ENCODE results near the gene TYROBP.

Gene TYROBP

GRCh38 chr19:35869327-35870123 lies 38.6 kb downstream of the TYROBP start:
- peak; percentile 70 for DNase-seq

DNA sequence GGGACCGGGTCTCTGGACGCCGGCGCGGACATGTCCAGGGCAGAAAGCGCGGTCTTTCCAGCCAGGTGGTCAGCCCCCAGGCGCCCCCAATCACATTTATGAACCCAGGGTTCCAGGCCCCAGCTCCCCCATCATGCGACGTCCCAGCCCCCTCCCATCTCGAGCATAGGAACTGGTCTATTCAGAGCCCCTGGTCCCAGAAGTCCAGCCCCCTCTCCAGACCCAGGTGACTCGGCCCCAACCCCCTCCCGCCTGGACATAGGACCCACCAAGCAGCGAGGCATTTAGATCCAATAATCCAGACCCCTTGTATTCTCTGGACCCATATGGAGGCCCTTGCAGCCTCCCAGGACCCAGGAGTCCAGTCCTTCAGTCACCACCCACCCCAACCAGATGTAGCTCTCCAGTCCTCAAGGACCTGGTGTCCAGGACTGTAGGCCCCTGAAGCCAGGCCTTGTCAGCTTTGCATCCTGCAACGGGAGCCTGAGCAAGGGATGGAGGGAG lies 39.2 kb downstream of the TYROBP start:
- no peak for DNase-seq

GRCh38 chr19:35868172-35868822 lies 39.8 kb downstream of the TYROBP start, which contains the start of gene APLP1:
TSS of gene APLP1 (plus strand) at chr19:35868574. CDS start at chr19:35868637, 63 bp downstream.
- peak; percentile 56 for DNase-seq

DNA sequence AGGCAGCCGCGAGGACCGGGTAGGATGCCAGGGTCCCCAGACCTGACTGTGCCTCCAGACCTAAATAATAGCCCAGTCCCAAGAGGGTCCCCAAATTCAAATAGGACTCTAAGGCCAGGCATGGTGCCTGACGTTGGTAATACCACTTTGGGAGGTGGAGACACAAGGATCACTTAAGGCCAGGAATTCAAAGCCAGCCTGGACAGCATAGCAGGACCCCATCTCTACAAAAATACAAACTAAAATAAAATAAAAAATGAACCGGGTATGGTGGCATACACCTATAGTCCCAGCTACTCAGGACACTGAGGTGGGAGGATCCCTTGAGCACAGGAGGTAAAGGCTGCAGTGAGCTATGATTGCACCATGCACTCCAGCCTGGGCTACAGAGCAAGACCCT lies 45.1 kb downstream of the TYROBP start:
- no peak for DNase-seq

DNA sequence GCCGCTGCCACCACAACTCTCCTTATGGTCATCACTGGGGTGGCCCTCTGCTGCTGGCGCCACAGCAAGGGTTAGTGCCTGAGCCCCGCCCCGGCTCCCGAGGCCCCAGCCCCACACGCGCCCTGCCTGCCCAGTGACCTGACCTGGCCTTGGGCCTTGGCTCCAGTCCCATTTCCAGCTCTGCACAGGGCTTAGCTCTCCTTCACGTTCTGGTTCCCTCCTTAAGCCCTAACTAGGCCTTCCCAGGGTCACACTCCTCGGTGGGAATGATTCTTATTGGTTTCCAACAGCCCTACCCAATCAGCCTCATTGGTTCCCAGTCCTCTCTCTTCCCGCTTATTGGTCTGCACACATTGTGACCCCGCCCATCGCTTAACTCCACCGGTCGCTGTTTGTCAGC lies 45.6 kb downstream of the TYROBP start:
- DNase-seq = no peak

GRCh38 chr19:35861640-35862160 lies 46.4 kb downstream of the TYROBP start:
- DNase-seq = no peak

DNA sequence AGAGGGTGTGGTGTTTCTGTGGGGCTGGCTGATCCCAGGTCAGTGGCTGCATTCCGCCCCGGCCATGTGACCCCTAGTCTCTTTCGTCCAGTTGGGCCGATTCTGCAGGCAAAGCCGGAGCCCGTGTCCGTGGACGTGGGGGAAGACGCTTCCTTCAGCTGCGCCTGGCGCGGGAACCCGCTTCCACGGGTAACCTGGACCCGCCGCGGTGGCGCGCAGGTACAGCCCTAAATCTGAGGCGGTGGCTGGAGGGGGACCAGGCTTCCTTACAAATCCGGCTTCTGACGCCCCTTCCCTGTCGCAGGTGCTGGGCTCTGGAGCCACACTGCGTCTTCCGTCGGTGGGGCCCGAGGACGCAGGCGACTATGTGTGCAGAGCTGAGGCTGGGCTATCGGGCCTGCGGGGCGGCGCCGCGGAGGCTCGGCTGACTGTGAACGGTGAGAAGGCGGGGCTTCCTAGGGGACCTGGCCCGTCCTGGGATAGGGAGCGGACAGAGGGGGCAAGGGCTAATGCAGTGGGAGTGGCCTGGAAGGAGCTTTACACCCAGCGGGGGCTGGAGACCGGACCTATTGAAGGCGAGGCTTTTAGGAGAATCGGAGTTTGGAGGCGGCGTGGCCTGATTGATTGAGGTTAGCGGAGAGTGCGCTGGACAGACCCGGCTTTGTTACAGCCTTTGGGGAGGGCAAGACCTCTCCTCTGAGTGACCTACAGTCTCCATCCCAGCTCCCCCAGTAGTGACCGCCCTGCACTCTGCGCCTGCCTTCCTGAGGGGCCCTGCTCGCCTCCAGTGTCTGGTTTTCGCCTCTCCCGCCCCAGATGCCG lies 47.1 kb downstream of the TYROBP start:
- no peak for DNase-seq

- no peak for DNase-seq
These were observed 47.7 kb downstream of the TYROBP start for GRCh38 chr19:35860436-35860817.

GRCh38 chr19:35859414-35859813 lies 48.7 kb downstream of the TYROBP start:
- no peak for DNase-seq

DNA sequence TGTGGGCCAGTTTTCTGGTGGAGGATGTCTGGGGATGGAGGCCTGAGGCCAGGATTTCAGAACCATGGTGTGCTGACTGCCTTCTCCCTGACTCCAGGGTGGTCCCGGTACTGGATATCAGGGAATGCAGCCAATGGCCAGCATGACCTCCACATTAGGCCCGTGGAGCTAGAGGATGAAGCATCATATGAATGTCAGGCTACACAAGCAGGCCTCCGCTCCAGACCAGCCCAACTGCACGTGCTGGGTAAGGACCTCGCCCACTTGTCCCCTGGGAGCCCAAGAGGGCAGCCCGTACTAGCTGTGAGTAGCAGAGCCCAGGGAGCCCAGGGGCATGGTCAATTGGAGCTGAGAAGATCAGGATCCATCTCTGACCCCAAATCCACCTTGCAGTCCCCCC lies 49.8 kb downstream of the TYROBP start:
- DNase-seq = no peak

DNA sequence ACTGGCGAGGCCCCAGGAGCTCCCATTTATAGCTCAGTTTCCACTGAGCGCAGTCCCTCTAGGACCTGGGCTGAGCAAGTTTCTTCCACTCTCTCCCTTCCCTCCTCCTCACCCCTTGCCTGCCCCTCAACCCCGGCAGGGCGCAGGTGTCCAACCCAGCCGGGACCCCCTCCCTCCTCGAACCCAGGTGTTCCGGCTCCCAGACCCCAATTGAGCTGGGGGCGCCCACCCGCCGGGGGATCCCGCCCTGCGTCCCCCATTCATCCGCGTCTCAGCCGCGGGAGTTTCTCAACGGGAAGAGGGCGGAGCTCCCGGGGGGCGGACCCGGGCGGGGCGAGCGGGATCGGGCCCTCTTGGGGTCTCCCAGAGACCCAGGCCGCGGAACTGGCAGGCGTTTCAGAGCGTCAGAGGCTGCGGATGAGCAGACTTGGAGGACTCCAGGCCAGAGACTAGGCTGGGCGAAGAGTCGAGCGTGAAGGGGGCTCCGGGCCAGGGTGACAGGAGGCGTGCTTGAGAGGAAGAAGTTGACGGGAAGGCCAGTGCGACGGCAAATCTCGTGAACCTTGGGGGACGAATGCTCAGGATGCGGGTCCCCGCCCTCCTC lies 51.4 kb downstream of the TYROBP start, which contains the start of gene KIRREL2:
Gene KIRREL2, plus strand, starts transcription at position 366 of the 604 bp plus-strand sequence. Its CDS starts 209 bp downstream, at position 575.
- DNase-seq = no peak

Data from activated CD4-positive, alpha-beta T cell treated with anti-CD3 and anti-CD28 coated beads for 1 hour (primary cell).